ENCODE data around the gene TP53INP2.
"Not testable (repeated sequence)": the region's sequence is repeated elsewhere in the genome, so short reads cannot be mapped to it uniquely, and the experiment has no call there.

The TP53INP2 gene, protein sequence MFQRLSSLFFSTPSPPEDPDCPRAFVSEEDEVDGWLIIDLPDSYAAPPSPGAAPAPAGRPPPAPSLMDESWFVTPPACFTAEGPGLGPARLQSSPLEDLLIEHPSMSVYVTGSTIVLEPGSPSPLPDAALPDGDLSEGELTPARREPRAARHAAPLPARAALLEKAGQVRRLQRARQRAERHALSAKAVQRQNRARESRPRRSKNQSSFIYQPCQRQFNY

GRCh38 chr20:34704177-34705007 is at the start of gene TP53INP2:
TSS of gene TP53INP2 (plus strand) at chr20:34704344. CDS start at chr20:34708740, 4,396 bp downstream.
- peak; percentile 64 for ATAC-seq (replicated peaks; ENCODE audit: extremely low read depth, poor library complexity, severe bottlenecking)
- Mint-ChIP-seq H3K27me3 (no peaks in the 10 kb centered on the region), H3K4me1 (peaks cover 29% of the 10 kb centered on the region), H3K27ac (ENCODE audit: low read depth) (peak within 1 kb of the TSS; percentile 100), H3K9me3 (no peaks in the 10 kb centered on the region), H3K36me3 (ENCODE audit: insufficient read depth) (peaks cover 42% of the 10 kb centered on the region), H3K4me3 (peak within 1 kb of the TSS; percentile 96)
- DNase-seq (ENCODE audit: low spot score in 2 of 2), result peak; percentile 80 to 88

DNA sequence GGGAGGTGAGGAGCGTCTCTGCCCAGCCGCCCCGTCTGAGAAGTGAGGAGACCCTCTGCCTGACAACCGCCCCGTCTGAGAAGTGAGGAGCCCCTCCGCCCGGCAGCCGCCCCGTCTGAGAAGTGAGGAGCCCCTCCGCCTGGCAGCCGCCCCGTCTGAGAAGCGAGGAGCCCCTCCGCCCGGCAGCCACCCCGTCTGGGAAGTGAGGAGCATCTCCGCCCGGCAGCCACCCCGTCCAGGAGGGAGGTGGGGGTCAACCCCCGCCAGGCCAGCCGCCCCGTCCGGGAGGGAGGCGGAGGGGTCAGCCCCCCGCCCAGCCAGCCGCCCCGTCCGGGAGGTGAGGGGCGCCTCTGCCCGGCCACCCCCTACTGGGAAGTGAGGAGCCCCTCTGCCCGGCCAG is 45.5 kb upstream of the TP53INP2 start:
- not testable (repeated sequence) for H3K4me1 Mint-ChIP-seq; H3K27me3 Mint-ChIP-seq; DNase-seq (ENCODE audit: low spot score in 2 of 2); H3K4me3 Mint-ChIP-seq; H3K27ac Mint-ChIP-seq (ENCODE audit: low read depth); ATAC-seq (replicated peaks; ENCODE audit: extremely low read depth, poor library complexity, severe bottlenecking); H3K9me3 Mint-ChIP-seq
- H3K36me3 Mint-ChIP-seq (ENCODE audit: insufficient read depth), result peaks cover 19% of the 10 kb centered on the region

GRCh38 chr20:34661811-34662210 is 42.3 kb upstream of the TP53INP2 start:
- not testable (repeated sequence) for H3K4me1 Mint-ChIP-seq; H3K4me3 Mint-ChIP-seq; H3K9me3 Mint-ChIP-seq; DNase-seq (ENCODE audit: low spot score in 2 of 2); H3K27ac Mint-ChIP-seq (ENCODE audit: low read depth); H3K36me3 Mint-ChIP-seq (ENCODE audit: insufficient read depth); ATAC-seq (replicated peaks; ENCODE audit: extremely low read depth, poor library complexity, severe bottlenecking); H3K27me3 Mint-ChIP-seq

DNA sequence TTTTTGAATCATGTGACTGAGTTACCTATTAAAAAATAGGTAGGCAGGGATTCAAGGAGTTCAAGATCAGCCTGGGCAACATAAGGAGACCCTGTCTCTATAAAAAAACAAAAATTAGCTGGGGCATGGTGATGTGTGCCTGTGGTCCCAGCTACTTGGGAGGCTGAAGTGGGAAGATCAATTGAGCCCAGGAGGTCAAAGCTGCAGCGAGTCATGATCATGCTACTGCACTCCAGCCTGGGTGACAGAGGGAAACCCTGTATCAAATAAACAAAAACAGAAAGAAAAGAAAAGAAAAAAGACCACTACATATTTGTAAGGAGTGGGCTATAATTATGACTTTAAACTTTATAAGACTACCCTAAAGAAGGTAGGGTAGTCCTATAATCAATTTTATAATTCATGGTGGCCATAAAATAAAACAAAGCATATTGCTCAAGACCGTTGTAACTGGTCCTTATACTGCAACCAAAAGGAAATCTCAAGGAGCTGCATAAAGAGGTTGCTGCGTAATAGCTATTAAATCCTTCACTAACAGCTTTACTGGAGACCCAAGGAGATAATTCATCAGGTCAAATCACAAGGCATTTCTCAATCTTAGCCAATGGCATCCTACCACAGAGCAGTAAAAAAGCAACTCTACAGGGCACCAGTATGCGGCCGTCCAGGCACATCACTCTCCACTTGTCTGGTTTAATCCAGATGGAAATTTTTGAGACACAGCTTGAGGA is 40.8 kb upstream of the TP53INP2 start:
- peaks cover 5% of the 10 kb centered on the region for H3K36me3 Mint-ChIP-seq (ENCODE audit: insufficient read depth)
- H3K4me3 Mint-ChIP-seq, result no peak overlapping the region
- peaks cover 5% of the 10 kb centered on the region for H3K4me1 Mint-ChIP-seq
- no peak for DNase-seq (ENCODE audit: low spot score in 2 of 2)
- no peak overlapping the region for H3K27ac Mint-ChIP-seq (ENCODE audit: low read depth)
- H3K9me3 Mint-ChIP-seq, result no peaks in the 10 kb centered on the region
- ATAC-seq (replicated peaks; ENCODE audit: extremely low read depth, poor library complexity, severe bottlenecking), result no peak
- no peaks in the 10 kb centered on the region for H3K27me3 Mint-ChIP-seq

- H3K9me3 Mint-ChIP-seq; H3K27me3 Mint-ChIP-seq; ATAC-seq (replicated peaks; ENCODE audit: extremely low read depth, poor library complexity, severe bottlenecking); H3K27ac Mint-ChIP-seq (ENCODE audit: low read depth); DNase-seq (ENCODE audit: low spot score in 2 of 2); H3K36me3 Mint-ChIP-seq (ENCODE audit: insufficient read depth); H3K4me3 Mint-ChIP-seq; H3K4me1 Mint-ChIP-seq: not testable (repeated sequence)
Observed at GRCh38 chr20:34664751-34665150, 39.4 kb upstream of the TP53INP2 start.

DNA sequence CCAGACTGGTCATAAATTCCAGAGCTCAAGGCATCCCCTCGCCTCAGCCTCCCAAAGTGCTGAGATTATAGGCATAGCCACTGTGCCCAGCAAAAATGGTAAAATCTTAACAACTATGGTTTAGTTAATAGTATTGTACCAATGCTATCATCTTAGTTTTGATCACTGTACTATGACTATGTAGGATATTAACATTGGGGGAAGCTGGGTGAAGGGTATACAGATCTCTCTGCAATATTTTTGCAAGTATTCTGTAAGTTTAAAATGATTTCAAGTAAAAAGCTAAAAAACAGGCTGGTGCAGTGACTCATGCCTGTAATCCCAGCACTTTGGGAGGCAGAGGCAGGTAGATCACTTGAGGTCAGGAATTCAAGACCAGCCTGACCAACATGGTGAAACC is 35.0 kb upstream of the TP53INP2 start:
- no peak overlapping the region for H3K27ac Mint-ChIP-seq (ENCODE audit: low read depth)
- peaks cover 4% of the 10 kb centered on the region for H3K36me3 Mint-ChIP-seq (ENCODE audit: insufficient read depth)
- ATAC-seq (replicated peaks; ENCODE audit: extremely low read depth, poor library complexity, severe bottlenecking) (no peak), DNase-seq (ENCODE audit: low spot score in 2 of 2) (no peak)
- H3K27me3 Mint-ChIP-seq, result no peaks in the 10 kb centered on the region
- no peak overlapping the region for H3K4me3 Mint-ChIP-seq
- peaks cover 5% of the 10 kb centered on the region for H3K4me1 Mint-ChIP-seq
- no peaks in the 10 kb centered on the region for H3K9me3 Mint-ChIP-seq

DNA sequence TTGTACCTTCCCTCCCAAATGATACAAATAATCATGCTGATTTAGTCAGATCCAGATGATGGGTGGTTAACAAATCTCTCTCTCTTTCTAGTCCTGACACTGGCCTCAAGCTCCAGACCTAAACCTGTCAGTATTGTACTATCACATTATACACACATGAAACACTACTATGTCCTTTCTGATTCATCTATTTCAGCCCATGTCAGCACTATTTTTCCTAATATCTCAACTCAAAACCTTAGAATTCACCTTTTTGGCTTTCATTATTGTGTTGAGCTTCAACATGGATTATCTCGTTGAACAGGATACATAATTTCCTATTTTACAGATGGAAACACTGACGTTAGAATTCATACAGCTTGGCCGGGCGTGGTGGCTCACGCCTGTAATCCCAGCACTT is 30.7 kb upstream of the TP53INP2 start:
- H3K4me3 Mint-ChIP-seq, result no peak overlapping the region
- no peak for DNase-seq (ENCODE audit: low spot score in 2 of 2)
- H3K9me3 Mint-ChIP-seq, result no peaks in the 10 kb centered on the region
- ATAC-seq (replicated peaks; ENCODE audit: extremely low read depth, poor library complexity, severe bottlenecking), result no peak
- H3K4me1 Mint-ChIP-seq, result peaks cover 16% of the 10 kb centered on the region
- H3K27me3 Mint-ChIP-seq, result no peaks in the 10 kb centered on the region
- H3K27ac Mint-ChIP-seq (ENCODE audit: low read depth), result no peak overlapping the region
- peaks cover 3% of the 10 kb centered on the region for H3K36me3 Mint-ChIP-seq (ENCODE audit: insufficient read depth)

- Mint-ChIP-seq H3K9me3 (no peaks in the 10 kb centered on the region), H3K27me3 (no peaks in the 10 kb centered on the region), H3K36me3 (ENCODE audit: insufficient read depth) (peaks cover 3% of the 10 kb centered on the region), H3K4me3 (peak overlapping the region; percentile 95), H3K27ac (ENCODE audit: low read depth) (no peak overlapping the region), H3K4me1 (peaks cover 16% of the 10 kb centered on the region)
- ATAC-seq (replicated peaks; ENCODE audit: extremely low read depth, poor library complexity, severe bottlenecking) (no peak), DNase-seq (ENCODE audit: low spot score in 2 of 2) (no peak)
Observed at GRCh38 chr20:34675561-34675960, 28.6 kb upstream of the TP53INP2 start.

DNA sequence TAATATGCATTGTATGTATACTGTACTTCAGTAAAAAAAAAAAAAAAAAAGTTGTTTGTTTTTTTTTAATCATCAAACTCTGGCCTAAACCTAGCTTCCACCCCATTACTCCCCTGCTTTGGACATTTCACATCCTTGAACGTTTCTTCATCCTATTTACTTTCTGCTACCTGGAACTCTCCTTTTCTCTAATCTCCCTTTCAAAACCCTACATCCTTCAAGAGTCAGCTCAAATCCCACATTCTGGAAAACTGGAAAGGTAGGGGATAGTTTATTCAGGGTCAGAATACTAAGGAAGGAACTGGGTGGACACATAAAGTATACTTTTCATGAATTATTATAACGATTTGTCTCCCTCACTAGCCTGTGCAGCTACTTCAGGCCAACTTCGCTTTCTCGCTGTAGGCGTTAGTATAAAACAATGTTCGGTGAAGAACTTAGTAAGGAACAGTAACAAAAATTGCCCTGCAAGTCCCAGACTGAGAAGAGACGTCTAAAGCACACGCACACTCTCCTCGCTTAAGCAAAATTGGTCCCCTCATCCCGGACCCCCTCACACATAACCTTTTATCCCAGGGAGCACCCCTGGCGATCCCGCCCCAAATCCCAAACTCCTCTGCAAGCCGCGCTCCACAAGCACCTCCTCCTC is 28.0 kb upstream of the TP53INP2 start:
- Mint-ChIP-seq H3K9me3 (no peaks in the 10 kb centered on the region), H3K4me3 (peak overlapping the region; percentile 95), H3K27me3 (no peaks in the 10 kb centered on the region), H3K27ac (ENCODE audit: low read depth) (peak overlapping the region; percentile 95), H3K4me1 (peaks cover 16% of the 10 kb centered on the region), H3K36me3 (ENCODE audit: insufficient read depth) (peaks cover 3% of the 10 kb centered on the region)
- ATAC-seq (replicated peaks; ENCODE audit: extremely low read depth, poor library complexity, severe bottlenecking) (no peak), DNase-seq (ENCODE audit: low spot score in 2 of 2) (peak in 1 of 2 donors; percentile 14)

DNA sequence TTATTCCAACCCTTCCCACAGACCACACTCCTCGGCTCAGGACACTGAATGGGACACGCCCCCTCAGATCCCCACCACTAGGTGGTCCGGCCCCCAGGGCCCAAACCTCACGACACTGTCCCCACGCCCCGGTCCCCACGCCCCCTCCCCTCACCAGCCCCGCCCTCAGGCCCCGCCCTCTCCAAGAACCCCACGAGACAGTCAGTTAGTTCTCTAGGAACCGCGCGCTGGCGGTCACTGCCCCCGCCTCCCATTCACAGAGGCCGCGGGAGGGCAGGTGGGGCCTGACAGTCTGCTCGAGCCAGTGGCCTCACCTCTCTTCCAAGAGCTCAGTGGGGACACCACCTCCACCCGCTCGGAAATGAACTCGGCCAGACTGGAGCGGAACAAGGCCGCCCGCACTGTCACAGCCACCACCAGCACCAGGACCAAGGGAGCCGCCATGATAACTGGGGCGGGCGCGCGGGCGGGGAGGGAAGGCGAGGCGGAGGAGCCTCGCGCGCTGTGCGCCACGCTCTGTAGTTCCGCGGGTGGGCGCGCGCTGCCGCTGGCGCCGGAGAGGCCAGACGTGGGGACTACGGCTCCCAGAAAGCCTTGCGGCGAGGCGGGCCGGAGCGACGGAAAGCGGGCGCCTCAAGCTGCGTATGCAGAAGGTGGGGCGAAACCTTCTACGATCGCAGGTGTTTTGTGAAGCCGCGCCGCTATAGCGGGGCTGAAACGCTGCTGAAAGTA is 27.3 kb upstream of the TP53INP2 start, which contains the start of gene PIGU:
TSS of gene PIGU (minus strand) at position 451 of the 732 bp plus-strand sequence. CDS start at position 444, 7 bp downstream.
- Mint-ChIP-seq H3K4me1 (peaks cover 16% of the 10 kb centered on the region), H3K27me3 (no peaks in the 10 kb centered on the region), H3K36me3 (ENCODE audit: insufficient read depth) (peaks cover 3% of the 10 kb centered on the region), H3K4me3 (peak within 1 kb of the TSS; percentile 95), H3K9me3 (no peaks in the 10 kb centered on the region), H3K27ac (ENCODE audit: low read depth) (peak within 1 kb of the TSS; percentile 95)
- DNase-seq (ENCODE audit: low spot score in 2 of 2), result peak; percentile 90 to 95
- ATAC-seq (replicated peaks; ENCODE audit: extremely low read depth, poor library complexity, severe bottlenecking), result peak; percentile 98

DNA sequence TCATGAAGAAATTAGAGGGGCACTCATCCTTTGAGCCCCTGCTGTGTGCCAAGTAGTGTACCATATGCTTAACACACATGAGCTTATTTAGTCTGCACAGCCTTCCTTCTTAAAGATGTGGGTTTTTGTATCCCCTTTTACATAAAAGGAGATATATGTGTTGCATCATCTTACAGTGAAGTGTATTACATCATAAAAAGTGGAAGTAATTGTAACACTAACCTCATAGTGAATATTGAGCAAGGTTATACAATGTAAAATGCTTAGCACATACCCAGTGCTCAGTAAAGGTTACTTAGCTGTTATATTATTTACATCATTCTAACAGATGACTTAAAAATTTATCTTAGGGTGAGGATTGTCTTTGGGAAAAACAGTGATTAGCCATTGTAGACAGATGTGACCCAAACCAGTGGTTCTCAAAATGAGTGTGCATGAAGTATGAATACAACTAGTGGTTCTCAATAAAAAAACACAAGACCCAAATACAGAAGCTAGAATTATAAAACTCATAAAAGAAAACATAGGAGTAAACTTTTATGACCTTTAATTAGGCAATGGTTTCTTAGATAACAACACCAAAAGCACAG is 23.5 kb upstream of the TP53INP2 start:
- Mint-ChIP-seq H3K27me3 (no peaks in the 10 kb centered on the region), H3K4me1 (peaks cover 12% of the 10 kb centered on the region), H3K4me3 (no peak overlapping the region), H3K27ac (ENCODE audit: low read depth) (no peak overlapping the region), H3K9me3 (no peaks in the 10 kb centered on the region), H3K36me3 (ENCODE audit: insufficient read depth) (peaks cover 3% of the 10 kb centered on the region)
- ATAC-seq (replicated peaks; ENCODE audit: extremely low read depth, poor library complexity, severe bottlenecking) (no peak), DNase-seq (ENCODE audit: low spot score in 2 of 2) (no peak)

Measured in central memory CD8-positive, alpha-beta T cell (primary cell).